Choroid plexus epithelial cell (primary cell): Measurements from ENCODE around the gene PRADC1.

ENCODE experiments used
- DNase-seq: peaks from one replicate; pipeline ENCODE4 v3.0.0-alpha.2; 2010; ENCODE audit warnings: low read depth
- H3K4me3 ChIP-seq: 2 replicates; pipeline ENCODE4 v1.5.1; 2011; ENCODE audit warnings: low read depth, mild to moderate bottlenecking, control low read depth, low read length, moderate library complexity
- CTCF ChIP-seq: conservative IDR thresholded peaks from 2 replicates; pipeline ENCODE4 v1.5.1; 2011; ENCODE audit warnings: low read depth, mild to moderate bottlenecking, control low read depth, inconsistent platforms, low read length, moderate library complexity

PRADC1 gene

GRCh38 chr2:73235315-73236028 is 2.4 kb upstream of the PRADC1 start:
- H3K4me3 ChIP-seq = peak overlapping the region; percentile 96
- DNase-seq = peak; percentile 19
- TF ChIP-seq CTCF = no peak

- peak; percentile 94 for DNase-seq
- TF ChIP-seq CTCF = no peak
- peak within 1 kb of the TSS; percentile 96 for H3K4me3 ChIP-seq
These were observed 1.1 kb upstream of the PRADC1 start, which contains the start of gene CCT7 for GRCh38 chr2:73233932-73234832. Gene CCT7, plus strand, starts transcription at chr2:73234308. Its CDS starts 71 bp downstream, at chr2:73234379.

GRCh38 chr2:73232403-73233153 is 461 bp downstream of the PRADC1 start:
- no peak for TF ChIP-seq CTCF
- DNase-seq = no peak
- peak overlapping the region; percentile 90 for H3K4me3 ChIP-seq

GRCh38 chr2:73228631-73229030 is 4.4 kb downstream of the PRADC1 start:
- DNase-seq = no peak
- no peak overlapping the region for H3K4me3 ChIP-seq
- no peak for TF ChIP-seq CTCF

GRCh38 chr2:73227086-73227485 is 6.0 kb downstream of the PRADC1 start:
- no peak for TF ChIP-seq CTCF
- no peak for DNase-seq
- no peak overlapping the region for H3K4me3 ChIP-seq

GRCh38 chr2:73225513-73226360 is 7.3 kb downstream of the PRADC1 start:
- no peak for DNase-seq
- no peak for TF ChIP-seq CTCF
- no peak overlapping the region for H3K4me3 ChIP-seq
